HL-60 (cell line): ENCODE measurements around the gene IGSF9B.

Source experiments
- POLR2AphosphoS5 ChIP-seq: IDR thresholded peaks from 2 replicates; pipeline ENCODE4 v1.6.1; 2012; ENCODE audit warnings: low read depth
- TF ChIP-seq, protein P1 (sequence below): IDR thresholded peaks from one replicate; pipeline ENCODE4 v1.5.1; 2011; ENCODE audit warnings: low read length, control low read depth, inconsistent platforms; ENCODE audit not compliant: insufficient read depth

DNA sequence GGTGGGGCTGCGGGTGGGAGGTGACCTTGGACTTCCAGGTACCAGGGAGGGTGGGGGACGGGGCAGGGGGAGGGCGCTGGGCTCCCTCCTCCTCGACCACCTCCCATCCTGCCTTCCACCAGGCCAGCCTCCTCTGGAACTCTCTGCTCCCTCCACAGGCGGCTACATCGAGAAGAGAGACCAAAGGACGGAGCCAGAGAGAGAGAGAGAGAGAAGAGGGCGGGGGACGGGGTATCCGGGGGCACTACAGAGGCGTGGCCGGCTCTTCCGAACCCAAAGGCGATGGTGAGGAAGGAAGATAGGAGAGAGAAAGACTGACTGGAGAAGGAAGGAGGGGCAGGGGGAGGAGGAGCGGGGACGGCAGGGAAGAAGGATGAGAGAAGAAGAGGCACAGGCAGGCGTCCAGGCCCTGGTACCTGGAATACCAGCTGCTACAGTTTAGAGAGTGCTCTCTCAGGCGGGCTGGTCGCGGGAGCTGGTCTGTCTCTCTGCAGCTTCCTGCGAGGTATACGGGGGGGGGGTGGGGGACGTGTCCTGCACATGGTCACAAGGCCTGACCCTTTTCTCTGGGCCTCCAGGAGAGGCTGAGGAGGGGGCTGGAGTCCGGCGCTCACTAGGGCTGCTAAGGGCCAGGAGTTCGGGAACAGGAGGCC, 38.0 kb downstream of the IGSF9B start:
- TF ChIP-seq, protein P1, sequence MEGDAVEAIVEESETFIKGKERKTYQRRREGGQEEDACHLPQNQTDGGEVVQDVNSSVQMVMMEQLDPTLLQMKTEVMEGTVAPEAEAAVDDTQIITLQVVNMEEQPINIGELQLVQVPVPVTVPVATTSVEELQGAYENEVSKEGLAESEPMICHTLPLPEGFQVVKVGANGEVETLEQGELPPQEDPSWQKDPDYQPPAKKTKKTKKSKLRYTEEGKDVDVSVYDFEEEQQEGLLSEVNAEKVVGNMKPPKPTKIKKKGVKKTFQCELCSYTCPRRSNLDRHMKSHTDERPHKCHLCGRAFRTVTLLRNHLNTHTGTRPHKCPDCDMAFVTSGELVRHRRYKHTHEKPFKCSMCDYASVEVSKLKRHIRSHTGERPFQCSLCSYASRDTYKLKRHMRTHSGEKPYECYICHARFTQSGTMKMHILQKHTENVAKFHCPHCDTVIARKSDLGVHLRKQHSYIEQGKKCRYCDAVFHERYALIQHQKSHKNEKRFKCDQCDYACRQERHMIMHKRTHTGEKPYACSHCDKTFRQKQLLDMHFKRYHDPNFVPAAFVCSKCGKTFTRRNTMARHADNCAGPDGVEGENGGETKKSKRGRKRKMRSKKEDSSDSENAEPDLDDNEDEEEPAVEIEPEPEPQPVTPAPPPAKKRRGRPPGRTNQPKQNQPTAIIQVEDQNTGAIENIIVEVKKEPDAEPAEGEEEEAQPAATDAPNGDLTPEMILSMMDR = no peak
- TF ChIP-seq POLR2AphosphoS5 = no peak
